Measurements from ENCODE around the gene MAP7D1. TPM values are rescaled to one million over a fixed set of nuclear protein-coding genes. Genes with fewer than 3 reads are reported as not detected.
"Not testable (repeated sequence)": the region's sequence is repeated elsewhere in the genome, so short reads cannot be mapped to it uniquely, and the experiment has no call there.

The MAP7D1 gene
- total and polyA plus RNA-seq, 2 donors (not counting 3 experiments of a cell fraction or from before 2014, with no cell fraction given), result 69.7 to 193 TPM

DNA sequence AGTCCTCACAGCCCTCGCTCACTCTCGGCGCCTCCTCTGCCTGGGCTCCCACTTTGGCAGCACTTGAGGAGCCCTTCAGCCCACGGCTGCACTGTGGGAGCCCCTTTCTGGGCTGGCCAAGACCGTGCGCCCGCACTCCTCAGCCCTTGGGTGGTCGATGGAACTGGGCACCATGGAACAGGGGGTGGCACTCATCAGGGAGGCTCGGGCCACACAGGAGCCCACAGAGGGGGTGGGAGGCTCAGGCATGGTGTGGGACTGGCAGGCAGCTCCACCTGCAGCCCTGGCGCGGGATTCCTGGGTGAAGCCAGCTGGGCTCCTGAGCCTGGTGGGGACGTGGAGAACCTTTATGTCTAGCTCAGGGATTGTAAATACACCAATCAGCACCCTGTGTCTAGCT, 40.8 kb downstream of the MAP7D1 start:
- DNase-seq (ENCODE audit: low read depth, low spot score); dilution Hi-C loops (cut with MboI; ENCODE audit: extremely low pct_ligation_motif_present, low sequenced_read_pairs); intact Hi-C loops (cut with micrococcal nuclease); H3K4me3 ChIP-seq (replicated peaks in 1 of 3; ENCODE audit: insufficient read depth in 1 of 3, low read depth in 1 of 3, low read length in 3 of 3); BruUV-seq (replicated peaks); H3K9me3 ChIP-seq (replicated peaks; ENCODE audit: control insufficient read depth, insufficient read depth, low read length); H3K27me3 ChIP-seq (ENCODE audit: control insufficient read depth in 2 of 2, insufficient read depth in 2 of 2, low read length in 2 of 2); H3K9me1 ChIP-seq (replicated peaks; ENCODE audit: control insufficient read depth, extremely low read depth, insufficient read depth, low read length); H3K4me2 ChIP-seq (ENCODE audit: insufficient read depth, low read length); H3K4me1 ChIP-seq (ENCODE audit: control insufficient read depth, extremely low read depth, insufficient read depth, low read length); H3K79me2 ChIP-seq (ENCODE audit: control insufficient read depth, insufficient read depth, low read length); FAIRE-seq; H3K9ac ChIP-seq (replicated peaks; ENCODE audit: extremely low read depth, insufficient read depth, low read length); H4K20me1 ChIP-seq (replicated peaks; ENCODE audit: control insufficient read depth, extremely low read depth, insufficient read depth, low read length); H3K36me3 ChIP-seq (ENCODE audit: control insufficient read depth in 2 of 2, extremely low read depth in 1 of 2, insufficient read depth in 2 of 2, low read length in 2 of 2); POLR2A ChIA-PET; H3K27ac ChIP-seq (ENCODE audit: insufficient read depth, low read depth, low read length); H2AFZ ChIP-seq (ENCODE audit: low read depth, low read length): not testable (repeated sequence)
- CTCF ChIA-PET, result interaction anchor here (1.5 to 1.9 kb wide), 2 partner anchors 9 to 27 kb away, joined by 3 to 8 read pairs; partner anchors contain the start of gene THRAP3

GRCh38 chr1:36198641-36199040, 42.7 kb downstream of the MAP7D1 start:
- ChIA-PET CTCF (interaction anchor here (0.7 to 1.4 kb wide), 2 partner anchors 10 to 87 kb away, joined by 3 to 4 read pairs; no protein-coding TSS in a partner anchor), POLR2A (interaction anchor here (0.7 kb wide), 1 partner anchor 65 kb away, joined by 6 read pairs; no protein-coding TSS in a partner anchor)
- Histone ChIP-seq H3K27me3 (ENCODE audit: control insufficient read depth in 2 of 2, insufficient read depth in 2 of 2, low read length in 2 of 2) (no peaks in the 10 kb centered on the region), H4K20me1 (replicated peaks; ENCODE audit: control insufficient read depth, extremely low read depth, insufficient read depth, low read length) (no peaks in the 10 kb centered on the region), H3K36me3 (ENCODE audit: control insufficient read depth in 2 of 2, extremely low read depth in 1 of 2, insufficient read depth in 2 of 2, low read length in 2 of 2) (no peaks in the 10 kb centered on the region), H2AFZ (ENCODE audit: low read depth, low read length) (no peak overlapping the region), H3K9me1 (replicated peaks; ENCODE audit: control insufficient read depth, extremely low read depth, insufficient read depth, low read length) (no peaks in the 10 kb centered on the region), H3K4me3 (replicated peaks in 1 of 3; ENCODE audit: insufficient read depth in 1 of 3, low read depth in 1 of 3, low read length in 3 of 3) (no peak overlapping the region), H3K27ac (ENCODE audit: insufficient read depth, low read depth, low read length) (no peak overlapping the region), H3K9me3 (replicated peaks; ENCODE audit: control insufficient read depth, insufficient read depth, low read length) (no peaks in the 10 kb centered on the region), H3K4me2 (ENCODE audit: insufficient read depth, low read length) (no peak overlapping the region), H3K79me2 (ENCODE audit: control insufficient read depth, insufficient read depth, low read length) (no peaks in the 10 kb centered on the region), H3K4me1 (ENCODE audit: control insufficient read depth, extremely low read depth, insufficient read depth, low read length) (no peaks in the 10 kb centered on the region), H3K9ac (replicated peaks; ENCODE audit: extremely low read depth, insufficient read depth, low read length) (no peak overlapping the region)
- TF ChIP-seq POLR2AphosphoS5 (IDR thresholded peaks at IDR 0.05; ENCODE audit: insufficient read depth, low read depth, low read length), result no peak
- no peak for FAIRE-seq
- dilution Hi-C loops (cut with MboI; ENCODE audit: extremely low pct_ligation_motif_present, low sequenced_read_pairs) (no loop called here), intact Hi-C loops (cut with micrococcal nuclease) (no loop called here)
- no peak for DNase-seq (ENCODE audit: low read depth, low spot score)
- BruUV-seq (replicated peaks), result no TSS peak
